HG03280 (cell line): ENCODE results near the gene TUBA4A.

ENCODE experiments used
- ATAC-seq: cut with Tn5 transposase; IDR thresholded peaks from one replicate; pipeline ENCODE4 v1.9.1; 2021; ENCODE audit warnings: mild to moderate bottlenecking, moderate library complexity; ENCODE audit not compliant: unreplicated experiment

Gene TUBA4A

DNA sequence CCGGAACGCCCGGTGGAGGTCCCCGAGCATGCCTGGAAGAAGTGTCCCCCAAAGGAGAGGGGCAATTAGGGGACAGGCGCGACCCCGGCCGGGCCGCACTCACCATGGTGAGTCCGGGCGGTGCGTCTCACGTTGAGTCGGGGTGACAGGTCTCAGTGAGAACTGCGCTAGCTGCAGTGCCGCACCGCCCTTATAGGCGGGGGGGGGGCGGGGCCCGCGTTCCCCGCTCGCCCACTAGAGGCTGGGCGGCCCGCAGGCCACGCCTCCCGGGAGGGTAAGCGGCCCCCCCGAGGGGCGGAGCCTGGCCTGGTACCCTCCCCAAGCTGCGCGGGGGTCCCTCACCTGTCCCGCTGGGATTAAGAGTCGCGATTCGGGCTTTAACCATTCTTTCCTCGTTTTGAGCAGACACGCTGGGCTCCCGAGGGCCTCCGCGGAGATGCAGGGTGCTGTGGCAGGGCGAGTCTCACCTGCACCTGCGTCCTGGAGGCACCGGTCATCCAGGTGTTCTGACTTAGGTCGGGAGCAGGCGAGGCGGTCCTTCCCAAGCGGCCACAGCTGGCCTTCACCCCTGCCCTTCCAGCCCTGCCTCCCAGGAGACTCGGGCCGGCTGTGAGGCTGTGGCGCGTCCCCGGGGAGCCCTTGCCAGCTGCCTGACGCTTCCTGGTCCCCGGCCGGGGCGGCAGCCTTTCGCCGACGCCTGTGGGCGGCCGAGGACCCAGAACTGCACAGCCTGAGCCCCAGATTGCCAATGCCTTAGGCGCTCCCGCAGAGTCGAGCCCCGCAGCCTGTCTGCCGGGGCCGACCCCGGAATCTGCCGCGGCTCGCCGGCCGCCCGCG, at the start of gene TUBA4A:
Gene TUBA4A (minus strand): TSS at position 166 of the 837 bp plus-strand sequence. CDS start 60 bp downstream, at position 106.
- peak; percentile 71 for ATAC-seq

DNA sequence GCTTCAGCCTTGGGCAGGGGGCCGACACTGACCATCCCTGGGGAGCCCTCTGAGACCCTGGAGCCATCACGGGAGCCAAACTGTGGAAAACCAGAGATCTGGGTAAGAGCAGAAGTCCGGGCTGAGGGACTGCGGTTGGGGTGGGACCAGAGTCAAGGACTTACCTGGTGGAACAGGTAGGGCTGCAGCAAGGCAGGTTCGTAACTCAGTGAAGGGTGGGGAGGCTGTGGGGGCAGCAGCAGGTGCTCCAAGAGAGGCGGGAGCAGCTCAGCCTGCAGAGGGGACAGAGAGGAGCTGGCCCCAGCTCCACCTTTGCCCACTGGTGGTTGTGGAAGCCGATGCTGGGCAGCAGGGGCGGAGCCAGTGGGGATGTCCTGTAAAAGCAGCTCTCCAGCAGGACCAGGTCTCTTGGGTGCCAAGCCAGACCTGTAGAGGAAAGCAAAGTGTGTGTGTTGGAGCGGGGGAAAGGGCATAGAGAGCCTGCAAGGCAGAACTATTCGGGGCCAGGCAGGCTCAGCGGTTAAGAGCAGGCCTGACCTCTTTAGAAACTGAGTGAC, 48.8 kb upstream of the TUBA4A start:
- no peak for ATAC-seq

DNA sequence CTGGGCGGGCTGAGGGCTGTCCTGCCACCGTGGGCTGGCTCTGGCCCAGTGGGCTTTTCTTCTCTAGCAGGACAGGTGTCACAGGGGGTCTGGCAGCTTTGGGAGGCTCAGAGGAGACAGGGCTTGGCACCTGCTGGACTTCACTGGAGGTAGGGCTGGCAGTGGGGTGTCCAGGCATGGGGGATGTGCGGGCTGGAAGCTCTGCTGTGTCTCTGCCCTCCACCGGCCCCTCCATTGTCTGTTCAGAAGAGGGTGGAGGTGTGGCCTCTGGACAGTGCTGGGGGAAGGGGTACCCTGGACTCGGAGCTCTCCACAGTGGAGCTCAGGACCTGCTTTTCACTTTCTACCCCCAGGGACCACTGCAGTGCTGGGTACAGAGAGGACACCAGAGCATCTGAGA, 46.3 kb upstream of the TUBA4A start:
- no peak for ATAC-seq

DNA sequence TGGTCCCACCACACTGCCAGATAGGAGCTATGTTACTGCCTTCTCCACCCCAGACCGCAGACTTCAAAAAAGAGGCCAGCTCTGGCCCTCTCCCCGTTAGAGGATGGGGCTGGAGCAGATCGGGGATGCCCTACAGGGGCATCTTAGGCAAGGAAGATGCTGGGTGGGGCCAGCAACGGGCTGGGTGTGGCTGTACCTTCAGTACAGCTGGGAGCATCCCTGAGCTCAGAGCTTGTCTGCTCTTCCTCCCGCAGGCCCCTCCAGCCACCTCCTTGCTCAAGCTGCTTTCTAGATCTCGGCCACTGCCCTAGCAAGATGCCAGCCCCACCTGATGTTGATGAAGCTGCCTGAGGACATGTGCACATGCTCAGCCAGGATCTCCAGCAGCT, 45.6 kb upstream of the TUBA4A start:
- no peak for ATAC-seq

DNA sequence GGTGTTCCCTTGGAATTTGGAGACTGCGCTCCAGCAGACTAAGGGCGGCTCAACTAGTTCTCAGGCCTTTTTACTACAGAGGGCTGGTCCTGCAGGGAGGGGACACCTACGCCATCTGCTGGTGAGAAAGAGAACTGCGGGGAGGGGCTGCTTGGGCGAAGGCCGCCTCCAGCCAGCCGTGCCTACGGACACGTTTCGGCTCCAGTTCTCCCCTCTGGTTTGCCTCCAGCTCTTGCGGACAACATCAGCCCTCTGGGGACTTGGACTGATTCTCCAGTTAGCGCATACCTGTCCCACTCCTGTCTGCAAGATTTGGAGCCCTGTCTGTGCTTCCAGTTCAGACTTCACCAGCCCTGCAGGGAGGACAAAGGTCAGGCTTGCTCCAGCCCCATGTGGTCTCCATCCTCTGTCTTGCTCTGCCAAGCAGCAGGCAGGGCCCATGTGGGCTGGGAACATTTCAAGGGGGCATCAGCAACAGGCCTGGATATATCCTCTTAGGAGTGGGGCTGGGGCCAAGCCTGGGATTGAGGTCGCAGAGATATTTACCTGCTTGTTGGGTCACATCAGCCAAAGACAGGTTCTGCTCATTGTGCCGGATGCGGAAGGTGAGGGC, 45.1 kb upstream of the TUBA4A start:
- ATAC-seq, result peak; percentile 52

DNA sequence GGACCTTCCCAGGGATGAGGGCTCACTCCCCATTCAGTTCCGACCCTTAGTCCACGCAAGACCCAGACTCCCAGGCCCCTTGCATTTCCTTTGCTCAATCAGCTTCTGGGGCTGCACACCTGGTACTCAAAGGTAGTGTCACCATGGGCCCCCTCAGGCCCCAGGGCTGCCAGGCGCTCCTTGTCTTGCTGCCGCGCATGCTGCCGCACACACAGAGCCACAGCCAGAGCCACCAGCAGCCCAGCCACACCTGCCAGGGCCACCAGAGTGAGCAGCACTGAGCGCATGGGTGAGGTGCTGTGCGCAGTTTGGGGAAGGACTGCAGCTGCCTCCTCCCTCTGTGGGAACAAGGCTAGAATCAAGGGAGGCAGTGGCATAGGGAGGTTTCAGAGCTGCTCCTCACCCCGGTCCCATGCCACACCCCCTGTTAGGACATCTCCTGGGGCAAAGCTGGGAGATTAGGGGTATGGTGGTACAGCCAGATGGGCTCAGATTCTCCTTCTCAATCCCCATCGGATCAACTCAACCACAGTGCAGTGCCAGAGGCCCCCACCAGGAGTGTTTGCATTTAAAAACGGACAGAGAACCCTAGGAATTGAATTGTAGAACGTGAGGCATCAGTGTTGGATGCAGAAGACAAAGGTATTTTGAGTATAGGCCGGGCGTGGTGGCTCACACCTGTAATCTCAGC, 44.2 kb upstream of the TUBA4A start:
- no peak for ATAC-seq

DNA sequence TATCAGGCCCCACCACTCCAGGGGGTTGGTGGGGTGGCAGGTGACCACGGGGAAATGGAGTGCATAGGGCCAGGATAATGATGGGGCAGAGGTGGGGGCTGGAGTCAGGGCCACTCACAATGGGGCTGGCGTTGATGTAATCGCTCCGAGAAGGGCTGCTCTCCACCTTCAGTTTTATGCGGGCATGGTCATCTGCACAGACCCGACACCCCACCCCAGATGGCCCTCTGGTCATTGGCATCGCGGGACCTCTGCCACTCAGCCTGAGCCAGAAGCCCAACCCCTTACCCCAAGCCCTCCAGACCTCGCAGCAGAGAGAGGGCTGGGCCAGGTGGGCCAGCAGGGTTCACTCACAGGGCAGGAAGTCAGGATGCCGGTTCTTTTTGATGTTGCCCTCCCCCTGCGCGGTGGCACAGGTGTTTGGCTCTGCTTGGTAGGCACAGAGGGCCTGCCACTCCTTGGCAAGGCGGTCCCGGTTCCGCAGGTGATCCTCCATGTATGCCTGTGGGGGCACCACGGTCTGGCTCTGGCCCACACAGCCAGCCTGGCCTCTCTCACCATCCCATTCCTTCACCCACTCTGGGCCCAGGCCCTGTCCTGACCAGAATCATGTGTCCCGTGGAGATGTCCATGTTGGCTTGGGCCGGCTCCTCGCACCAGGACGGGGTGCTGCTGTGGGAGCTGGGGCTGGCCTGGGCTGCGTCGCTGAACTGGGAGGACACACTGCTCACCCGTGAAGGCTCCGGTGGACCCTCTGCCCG, 43.1 kb upstream of the TUBA4A start:
- no peak for ATAC-seq

DNA sequence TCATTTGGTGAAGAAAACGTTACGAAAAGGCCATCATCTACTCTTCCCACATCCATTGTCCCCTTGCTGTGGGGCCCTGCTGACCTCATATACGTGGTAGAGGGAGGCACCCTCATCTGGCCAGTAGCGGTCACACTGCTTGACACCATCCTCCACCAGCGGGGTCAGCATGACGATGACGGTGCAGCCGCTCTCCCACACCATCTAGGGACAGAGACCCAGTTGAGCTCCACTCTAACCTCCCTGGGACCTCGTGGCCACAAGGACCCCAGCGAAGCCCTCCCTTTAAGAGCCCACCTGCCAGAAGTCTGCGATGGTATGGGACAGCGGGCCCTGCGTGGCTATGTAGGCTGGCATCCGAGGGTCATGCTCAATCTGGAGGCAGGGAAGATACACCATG, 42.4 kb upstream of the TUBA4A start:
- ATAC-seq, result no peak

DNA sequence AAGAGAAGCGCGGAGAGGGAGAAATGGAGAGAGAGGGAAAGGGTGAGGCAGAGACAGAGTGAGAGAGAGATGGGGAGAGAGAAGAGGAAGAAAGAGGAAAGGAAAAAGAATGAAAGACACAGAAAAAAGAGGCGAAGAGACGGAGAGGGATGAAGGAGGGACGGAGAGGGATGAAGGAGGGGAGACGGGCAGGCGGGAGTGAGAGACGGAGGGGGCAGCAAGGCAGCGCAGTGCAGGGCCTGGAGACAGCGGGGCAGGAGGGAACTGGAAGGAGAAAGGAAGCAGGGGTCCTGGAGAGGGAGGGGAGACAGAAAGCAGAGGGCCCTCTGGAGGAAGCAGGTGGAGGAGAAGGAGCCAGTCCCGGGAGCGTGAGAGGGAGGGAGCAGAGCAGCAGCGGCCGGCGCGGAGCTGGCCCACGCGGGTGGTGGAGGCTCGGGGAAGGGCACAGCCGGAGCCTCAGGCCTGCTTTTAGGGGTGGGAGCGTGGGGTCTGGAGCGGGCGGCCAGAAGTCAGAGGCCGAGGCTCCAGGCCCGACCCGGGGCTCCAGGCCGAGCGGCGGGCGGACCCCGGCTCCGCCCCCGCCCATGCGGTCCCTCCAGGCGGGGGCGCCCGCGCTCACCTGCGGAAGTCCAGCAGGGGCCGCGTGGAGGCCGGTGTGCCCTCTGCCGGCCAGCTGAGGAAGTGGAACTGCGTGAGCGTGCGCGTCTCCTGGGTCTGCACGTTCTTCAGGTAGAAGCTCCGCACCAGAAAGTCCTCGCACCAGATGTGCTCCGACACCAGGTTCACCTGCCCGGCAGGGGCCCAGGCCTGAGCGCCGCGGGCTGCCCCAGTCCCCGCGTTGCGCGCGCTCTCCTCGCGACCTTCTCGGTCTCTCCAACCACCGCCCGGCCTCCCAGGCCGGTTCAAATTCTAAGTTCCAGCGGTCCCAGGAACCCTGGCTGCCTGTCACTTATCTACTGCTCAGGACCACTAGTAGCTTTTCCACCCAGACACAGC, 40.9 kb upstream of the TUBA4A start:
- ATAC-seq, result peak; percentile 90

DNA sequence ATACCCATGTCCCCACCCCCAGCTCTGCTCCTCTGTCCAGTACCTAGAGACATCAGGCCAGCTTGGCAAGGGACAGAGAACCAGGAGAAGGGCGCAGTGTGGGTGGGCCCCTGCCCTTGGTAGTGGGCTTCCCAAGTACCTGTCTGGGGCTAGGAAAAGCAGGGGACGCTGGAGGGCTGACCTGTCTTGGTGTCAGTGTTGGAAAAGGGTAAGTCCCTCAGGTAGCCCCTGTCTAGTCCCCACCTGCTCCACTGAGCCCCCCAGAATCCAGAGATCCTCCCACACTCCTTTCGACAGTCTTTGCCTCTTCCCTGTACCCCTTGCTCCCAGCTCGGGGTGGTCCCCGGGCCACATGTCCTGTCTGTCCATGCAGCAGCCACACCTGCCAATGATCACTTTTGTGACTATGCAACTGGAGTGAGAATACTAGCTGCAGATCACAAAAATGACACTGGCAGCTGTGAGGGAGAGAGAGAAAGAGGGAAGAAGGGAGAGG, 40.1 kb upstream of the TUBA4A start:
- no peak for ATAC-seq

DNA sequence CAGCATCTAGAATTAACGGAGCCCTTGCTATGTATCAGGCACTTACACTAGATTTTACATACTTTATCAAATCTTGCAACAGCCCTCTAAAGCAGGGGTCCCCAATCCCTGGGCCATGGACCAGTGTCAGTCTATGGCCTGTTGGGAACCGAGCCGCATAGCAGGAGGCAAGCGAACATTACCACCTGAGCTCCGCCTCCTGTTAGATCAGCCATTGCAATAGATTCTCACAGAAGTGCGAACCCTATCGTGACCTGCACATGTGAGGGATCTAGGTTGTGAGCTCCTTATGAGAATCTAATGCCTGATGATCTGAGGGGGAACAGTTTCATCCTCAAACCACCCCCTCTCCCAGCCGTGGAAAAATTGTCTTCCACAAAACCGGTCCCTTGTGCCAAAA, 38.9 kb upstream of the TUBA4A start:
- no peak for ATAC-seq

DNA sequence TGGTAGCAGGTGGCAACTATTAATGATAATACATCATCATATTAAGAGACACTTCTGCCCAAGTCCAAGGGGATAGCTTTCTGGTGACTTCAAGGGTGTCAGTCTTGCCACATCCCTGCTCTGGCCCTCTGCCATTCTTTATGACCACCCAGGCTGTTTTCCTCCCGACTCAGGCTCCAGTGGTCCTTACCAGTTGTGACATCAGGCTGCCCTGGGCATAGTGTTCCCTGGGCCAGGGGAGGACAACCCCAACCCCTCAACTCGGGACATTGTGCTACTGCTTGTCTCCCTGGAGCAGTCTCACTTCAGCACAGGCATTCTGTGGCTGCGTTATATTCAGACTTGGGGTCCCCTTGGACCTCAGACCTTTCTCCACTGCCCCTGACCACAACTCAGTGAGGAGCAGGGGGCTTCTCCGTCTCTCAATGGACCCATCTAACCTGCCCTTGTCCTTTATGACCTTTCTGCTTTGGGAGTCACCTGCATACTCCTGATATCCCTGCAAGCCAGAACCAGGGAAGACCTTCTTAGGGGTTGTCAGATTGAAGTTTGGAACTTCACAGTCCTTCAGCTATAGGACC, 38.3 kb upstream of the TUBA4A start:
- no peak for ATAC-seq

DNA sequence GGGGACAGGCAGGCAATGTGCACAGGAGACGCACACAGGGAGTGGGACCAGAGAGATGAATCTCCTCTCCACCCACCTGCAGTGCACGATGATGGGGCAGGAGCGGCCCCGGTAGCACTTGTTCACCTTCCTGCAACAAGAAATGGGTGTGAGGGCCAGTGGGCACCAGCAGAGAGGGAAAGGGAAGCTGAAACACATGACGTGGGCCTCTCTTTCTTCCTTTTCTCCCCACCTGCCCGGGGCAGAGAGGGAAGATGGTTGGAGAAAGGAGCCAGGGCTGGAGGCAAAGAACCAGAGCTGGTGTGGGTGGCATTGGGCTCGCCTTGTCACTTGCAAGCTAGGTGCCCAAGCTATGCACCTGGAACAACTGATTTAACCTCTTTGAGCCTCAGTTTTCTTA, 37.7 kb upstream of the TUBA4A start:
- ATAC-seq, result no peak

DNA sequence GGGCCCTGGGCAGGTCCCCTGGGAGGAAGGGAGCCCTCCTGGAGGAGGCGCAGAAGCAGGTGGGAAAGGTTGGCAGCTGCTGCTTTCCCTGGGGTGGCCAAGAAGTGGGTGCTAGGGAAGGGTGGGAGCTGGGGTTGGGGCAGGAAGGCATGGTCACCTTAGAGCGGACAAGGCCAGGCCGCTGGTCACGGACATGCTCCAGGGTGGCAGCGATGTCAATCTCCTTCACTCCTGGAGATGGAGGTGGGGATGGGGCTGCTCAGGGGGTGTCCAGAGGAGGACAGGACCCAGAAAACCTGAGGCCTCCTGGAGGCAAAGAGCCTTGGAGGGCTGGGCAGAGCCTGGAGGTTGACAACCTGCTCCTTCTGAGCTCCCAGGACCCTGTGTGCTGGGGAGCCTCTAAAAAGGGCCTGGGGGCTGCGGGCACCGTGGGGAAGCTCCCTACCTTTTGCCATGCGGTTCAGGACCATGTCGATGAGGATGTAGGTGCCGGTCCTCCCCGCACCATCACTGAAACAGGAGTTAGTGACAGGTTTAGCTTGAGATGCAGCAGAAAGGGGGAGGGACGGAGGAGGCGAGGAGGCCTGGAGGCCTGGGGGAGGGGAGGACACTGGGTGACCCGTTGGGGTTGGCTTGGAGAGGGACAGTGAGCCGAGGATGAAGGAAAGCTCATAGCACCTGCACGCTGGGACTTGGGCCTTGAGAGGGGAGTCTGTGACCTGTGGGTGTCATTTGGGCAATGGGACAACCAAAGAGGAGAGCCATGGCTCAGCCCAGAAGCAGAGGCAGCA, 36.9 kb upstream of the TUBA4A start:
- no peak for ATAC-seq

DNA sequence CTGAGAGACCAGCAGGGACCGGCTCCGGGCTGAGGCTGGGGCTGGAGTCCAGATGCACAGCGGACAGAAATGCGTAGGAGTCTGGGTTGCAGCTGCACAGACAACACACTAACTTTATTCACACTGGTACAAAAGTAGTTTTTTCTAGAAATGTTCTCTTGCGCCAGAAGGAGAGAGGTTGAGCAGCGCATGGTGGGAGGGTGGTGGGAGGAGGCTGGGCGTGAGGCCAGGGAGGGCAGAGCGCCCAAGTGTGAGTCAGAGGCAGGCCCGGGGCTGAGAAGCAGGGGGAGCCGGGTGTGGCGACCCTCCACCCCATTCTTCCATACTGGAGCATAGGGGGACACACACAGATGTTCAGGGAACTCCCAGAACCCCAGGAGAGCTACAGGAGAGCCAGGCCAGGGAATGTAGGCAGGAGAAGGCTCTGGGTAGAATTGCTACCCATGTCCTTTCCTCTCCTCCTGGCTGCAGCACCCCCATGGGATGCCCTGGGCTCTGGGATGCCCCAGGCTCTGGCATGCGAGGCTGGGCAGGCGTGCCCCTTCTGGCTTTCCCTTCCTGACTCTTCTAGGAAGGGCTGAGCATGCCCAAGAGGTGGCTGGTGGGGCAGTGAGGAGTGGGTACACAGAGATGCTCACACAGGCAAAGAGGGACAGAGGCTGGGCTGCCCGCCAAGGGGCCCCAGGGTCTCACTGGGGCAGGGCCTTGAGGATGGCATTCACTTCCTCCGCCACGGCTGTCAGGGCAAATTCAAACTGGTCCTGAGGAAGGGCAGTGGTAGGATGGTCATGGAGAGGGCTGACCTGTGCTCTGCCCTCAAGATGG, 36.0 kb upstream of the TUBA4A start:
- no peak for ATAC-seq

DNA sequence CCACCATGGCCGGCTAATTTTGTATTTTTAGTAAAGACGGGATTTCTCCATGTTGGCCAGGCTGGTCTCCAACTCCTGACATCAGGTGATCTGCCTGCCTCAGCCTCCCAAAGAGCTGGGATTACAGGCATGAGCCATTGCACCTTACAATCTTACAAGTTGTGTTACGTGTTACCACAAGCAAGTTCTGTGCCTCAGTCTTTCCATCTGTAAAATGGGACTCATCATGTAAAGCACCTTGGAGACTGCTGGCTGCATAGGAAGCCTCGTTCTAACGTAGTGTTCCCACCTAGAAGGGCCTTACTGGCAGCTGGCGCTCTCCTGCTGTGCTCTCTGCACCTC, 35.4 kb upstream of the TUBA4A start:
- ATAC-seq, result no peak

DNA sequence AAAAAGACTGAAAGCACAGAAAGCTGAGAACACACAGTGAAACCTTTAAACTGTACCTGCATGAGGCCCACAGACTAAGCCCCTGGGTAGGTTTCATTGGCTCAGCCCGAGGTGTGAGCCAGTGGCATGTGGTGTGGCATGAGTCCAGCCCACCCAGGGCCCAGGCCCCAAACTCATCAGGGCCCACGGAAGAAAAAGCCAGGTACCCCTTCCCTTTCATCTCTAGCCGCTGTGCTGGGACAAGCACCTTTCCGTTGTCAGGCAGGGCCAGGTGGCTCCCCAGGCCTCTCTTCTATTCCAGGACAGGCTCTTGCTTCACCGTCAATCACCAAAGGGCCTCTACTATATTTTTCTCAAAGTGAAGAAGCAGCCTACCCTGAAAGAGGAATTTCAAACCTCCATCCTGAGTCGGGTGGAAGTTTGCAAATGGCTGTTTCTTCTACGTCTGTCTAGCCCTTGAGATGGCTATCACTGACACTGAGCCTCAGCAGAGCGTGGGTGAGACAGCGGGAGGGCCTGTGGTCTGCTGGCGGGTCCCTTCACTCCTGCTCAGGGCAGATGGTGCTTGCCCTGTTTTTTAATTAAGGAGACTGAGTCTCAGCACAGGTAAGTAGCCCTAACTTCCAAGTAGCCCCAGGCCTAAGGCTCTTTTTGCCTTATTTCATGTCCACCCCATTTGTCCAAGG, 34.0 kb upstream of the TUBA4A start:
- ATAC-seq, result no peak
